Measurements from ENCODE around the gene CMA1. TPM values are rescaled to one million over a fixed set of nuclear protein-coding genes. Genes with fewer than 3 reads are reported as not detected.

The CMA1 gene
- total and polyA plus RNA-seq, 2 of the 8 experiments (the other 6 are each of a cell fraction or from before 2014, with no cell fraction given) = not detected

- Histone ChIP-seq H3K23ac (ENCODE audit: insufficient read length) (no peak overlapping the region), H3K27me3 (replicated peaks in 1 of 4; ENCODE audit: control insufficient read depth in 3 of 4, extremely low read depth in 1 of 4, insufficient read depth in 3 of 4, low read length in 3 of 4) (no peaks in the 10 kb centered on the region), H3K36me3 (ENCODE audit: control insufficient read depth in 2 of 4, insufficient read depth in 4 of 4, low read length in 3 of 4) (no peaks in the 10 kb centered on the region), H2BK20ac (ENCODE audit: low read length) (no peak overlapping the region), H3K18ac (ENCODE audit: extremely low read depth, low read length) (no peak overlapping the region), H3K4me1 (replicated peaks in 1 of 4; ENCODE audit: control insufficient read depth in 3 of 4, insufficient read depth in 4 of 4, low read length in 3 of 4) (no peaks in the 10 kb centered on the region), H3K79me1 (ENCODE audit: low read depth, low read length) (no peaks in the 10 kb centered on the region), H2BK120ac (replicated peaks; ENCODE audit: low read depth, low read length) (no peak overlapping the region), H3K14ac (ENCODE audit: insufficient read length) (no peak overlapping the region), H4K20me1 (replicated peaks in 1 of 2; ENCODE audit: control insufficient read depth in 1 of 2, insufficient read depth in 2 of 2, low read length in 2 of 2) (no peaks in the 10 kb centered on the region), H2BK15ac (ENCODE audit: low read length) (no peak overlapping the region), H3K9ac (replicated peaks in 1 of 4; ENCODE audit: extremely low read depth in 1 of 4, low read depth in 3 of 4, low read length in 3 of 4) (no peak overlapping the region), H2AK5ac (ENCODE audit: low read depth, low read length) (no peak overlapping the region), H3K27ac (ENCODE audit: low read depth, low read length) (no peak overlapping the region), H3K4me3 (ENCODE audit: extremely low read depth in 1 of 4, insufficient read depth in 2 of 4, low read depth in 3 of 4, low read length in 4 of 4) (no peak overlapping the region), H3K56ac (replicated peaks; ENCODE audit: insufficient read length, low read depth, low read length) (no peak overlapping the region), H2BK12ac (ENCODE audit: low read depth, low read length) (no peak overlapping the region), H3K9me3 (ENCODE audit: insufficient read depth in 2 of 2, low read depth in 1 of 2, low read length in 1 of 2) (no peaks in the 10 kb centered on the region; a peak in 1 of 4 replicates), H4K8ac (ENCODE audit: extremely low read depth, insufficient read depth, low read length) (no peak overlapping the region), H4K5ac (ENCODE audit: insufficient read length, low read depth, low read length) (no peak overlapping the region), H3K79me2 (ENCODE audit: control insufficient read depth in 1 of 2, insufficient read depth in 2 of 2, low read length in 2 of 2) (no peaks in the 10 kb centered on the region), H2BK5ac (ENCODE audit: low read depth, low read length) (no peak overlapping the region), H2AFZ (ENCODE audit: low read length) (no peak overlapping the region), H3K4me2 (ENCODE audit: insufficient read depth in 1 of 2, low read depth in 2 of 2, low read length in 2 of 2) (no peak overlapping the region), H3K4ac (replicated peaks; ENCODE audit: insufficient read length, low read depth, low read length) (no peak overlapping the region), H3K23me2 (ENCODE audit: low read depth, low read length) (no peaks in the 10 kb centered on the region), H4K91ac (replicated peaks; ENCODE audit: insufficient read length, low read length) (no peak overlapping the region)
- DNase-seq (ENCODE audit: low read depth in 1 of 2, low spot score in 2 of 2) (no peak), FAIRE-seq (no peak)
- POLR2A ChIA-PET (ENCODE audit: partially characterized antibody) = no interaction called here
- CTCF ChIA-PET (ENCODE audit: partially characterized antibody) = interaction anchor here (0.9 to 1.6 kb wide), 2 partner anchors 9 to 10 kb away, joined by 3 to 4 read pairs; no protein-coding TSS in a partner anchor
- WGBS, 2 experiments (ENCODE audit: extremely low coverage in 1 of 2, insufficient coverage in 1 of 2, insufficient read length in 1 of 2, insufficient replicate concordance in 2 of 2, low coverage in 1 of 2, low lambda C conversion rate in 2 of 2, missing lambda C conversion rate in 1 of 2) = 59% methylated on average over 12 of the region's 12 CpGs; no CpG with 5 or more reads in 1 of the 2 experiments
- TF ChIP-seq POLR2A (IDR thresholded peaks at IDR 0.05; ENCODE audit: control extremely low read depth in 1 of 2, low read depth in 2 of 2, low read length in 2 of 2) (no peak), SIRT6 (IDR thresholded peaks at IDR 0.05; ENCODE audit: low read length) (no peak), JUND (IDR thresholded peaks at IDR 0.05; ENCODE audit: low read length) (no peak), CHD1 (IDR thresholded peaks at IDR 0.05; ENCODE audit: low read depth, low read length) (no peak), SRF (IDR thresholded peaks at IDR 0.05; ENCODE audit: low read depth, low read length) (no peak), CEBPB (IDR thresholded peaks at IDR 0.05; ENCODE audit: low read depth, low read length) (no peak), SUZ12 (IDR thresholded peaks at IDR 0.05; ENCODE audit: low read length) (no peak), TBP (IDR thresholded peaks at IDR 0.05; ENCODE audit: low read depth, low read length) (no peak), HDAC6 (IDR thresholded peaks at IDR 0.05; ENCODE audit: low read depth, low read length) (no peak), FOSL1 (IDR thresholded peaks at IDR 0.05; ENCODE audit: insufficient read depth, low read depth, low read length) (no peak), KDM5A (IDR thresholded peaks at IDR 0.05; ENCODE audit: low read length) (no peak), MAFK (IDR thresholded peaks at IDR 0.05; ENCODE audit: low read depth, low read length) (no peak), PHF8 (conservative IDR thresholded peaks at IDR 0.05; ENCODE audit: low read depth, low read length) (no peak), SP1 (IDR thresholded peaks at IDR 0.05; ENCODE audit: low read depth, low read length) (no peak), RXRA (IDR thresholded peaks at IDR 0.05; ENCODE audit: insufficient read depth, low read depth, low read length) (no peak)
- TF ChIP-seq, protein P1, sequence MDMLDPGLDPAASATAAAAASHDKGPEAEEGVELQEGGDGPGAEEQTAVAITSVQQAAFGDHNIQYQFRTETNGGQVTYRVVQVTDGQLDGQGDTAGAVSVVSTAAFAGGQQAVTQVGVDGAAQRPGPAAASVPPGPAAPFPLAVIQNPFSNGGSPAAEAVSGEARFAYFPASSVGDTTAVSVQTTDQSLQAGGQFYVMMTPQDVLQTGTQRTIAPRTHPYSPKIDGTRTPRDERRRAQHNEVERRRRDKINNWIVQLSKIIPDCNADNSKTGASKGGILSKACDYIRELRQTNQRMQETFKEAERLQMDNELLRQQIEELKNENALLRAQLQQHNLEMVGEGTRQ (IDR thresholded peaks at IDR 0.05; ENCODE audit: low read length) = no peak
Observed at GRCh38 chr14:24473211-24473610, 34.9 kb downstream of the CMA1 start.

Data from H1 (cell line).